GM19240 (cell line): ENCODE measurements around the gene SRGAP2C.
"Not testable (repeated sequence)": the region's sequence is repeated elsewhere in the genome, so short reads cannot be mapped to it uniquely, and the experiment has no call there.

ENCODE experiments used
- DNase-seq: peaks from one replicate; pipeline ENCODE4 v3.0.0; 2011; ENCODE audit warnings: low spot score; ENCODE audit not compliant: insufficient read length

The SRGAP2C gene

DNA sequence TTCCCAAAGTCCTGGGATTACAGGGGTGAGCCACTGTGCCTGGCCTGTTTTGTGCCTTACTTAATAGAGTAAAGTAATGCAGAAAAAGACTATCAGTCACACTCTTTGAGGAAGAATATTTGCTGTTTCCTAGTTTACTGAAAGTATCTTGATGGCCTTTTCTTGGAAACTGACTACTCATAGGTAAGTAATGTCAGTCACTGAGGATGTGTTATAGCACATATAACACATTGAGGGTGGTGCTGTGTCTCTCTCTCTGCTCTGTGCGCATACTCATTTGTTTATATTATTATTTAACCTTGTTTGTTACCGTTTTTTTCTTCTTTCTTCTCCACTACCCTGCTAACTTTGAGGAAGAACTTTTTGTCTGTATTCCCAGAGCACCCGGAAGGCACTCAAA is 93.4 kb downstream of the SRGAP2C start:
- DNase-seq = not testable (repeated sequence)

DNA sequence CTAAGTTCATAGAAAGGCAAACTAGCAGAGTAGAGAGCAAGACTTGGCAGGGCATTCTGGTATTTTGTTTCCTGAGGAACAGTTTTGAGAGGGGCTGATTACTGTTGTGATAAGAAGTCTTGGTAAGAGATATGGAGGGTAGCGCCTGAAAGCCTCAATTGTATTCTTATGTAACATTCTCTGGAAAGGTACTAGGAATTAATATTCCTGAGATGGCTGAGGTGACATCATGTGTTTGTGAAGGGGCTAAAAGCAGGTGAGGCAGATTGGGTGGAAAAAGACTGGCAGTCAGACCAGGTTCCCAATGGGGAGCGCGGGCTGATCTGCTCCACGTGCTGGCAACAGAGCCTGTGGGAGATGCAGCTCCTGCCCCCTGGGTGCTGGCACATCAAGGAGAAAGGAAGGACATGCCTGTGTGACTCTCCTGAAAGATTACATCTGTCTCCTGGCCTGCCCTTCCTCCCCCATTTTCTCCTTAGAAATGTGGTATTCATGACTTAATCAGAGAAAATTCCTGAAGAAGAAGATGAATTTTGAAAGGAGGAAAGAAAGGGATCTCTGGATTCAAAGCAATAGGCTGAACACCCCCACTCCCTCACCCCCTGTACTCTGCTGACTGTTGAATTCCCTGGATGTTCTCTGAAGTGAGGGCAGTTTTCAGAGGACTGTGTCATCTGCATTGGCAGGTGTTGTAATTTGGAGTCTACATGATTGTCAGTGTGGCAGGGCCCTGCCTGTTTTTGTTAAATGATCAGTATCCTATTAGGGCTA is 94.2 kb downstream of the SRGAP2C start:
- not testable (repeated sequence) for DNase-seq

DNA sequence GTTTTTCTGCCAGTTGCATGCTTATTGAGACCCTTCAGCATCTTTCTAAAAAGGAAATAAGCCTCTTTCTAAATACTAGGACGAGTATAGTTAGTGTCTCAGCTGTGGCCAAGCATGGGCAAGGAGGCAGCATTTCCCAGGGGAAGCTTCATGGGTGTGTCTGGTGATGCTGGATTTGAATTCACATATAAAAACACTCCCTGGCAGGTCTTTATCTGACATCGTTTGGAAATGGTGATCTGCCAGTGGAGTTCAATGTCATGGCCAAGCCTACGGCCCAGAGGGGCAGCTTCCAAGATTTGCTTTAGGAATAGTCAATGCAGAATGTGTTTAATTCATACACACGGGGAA is 94.7 kb downstream of the SRGAP2C start:
- not testable (repeated sequence) for DNase-seq

DNA sequence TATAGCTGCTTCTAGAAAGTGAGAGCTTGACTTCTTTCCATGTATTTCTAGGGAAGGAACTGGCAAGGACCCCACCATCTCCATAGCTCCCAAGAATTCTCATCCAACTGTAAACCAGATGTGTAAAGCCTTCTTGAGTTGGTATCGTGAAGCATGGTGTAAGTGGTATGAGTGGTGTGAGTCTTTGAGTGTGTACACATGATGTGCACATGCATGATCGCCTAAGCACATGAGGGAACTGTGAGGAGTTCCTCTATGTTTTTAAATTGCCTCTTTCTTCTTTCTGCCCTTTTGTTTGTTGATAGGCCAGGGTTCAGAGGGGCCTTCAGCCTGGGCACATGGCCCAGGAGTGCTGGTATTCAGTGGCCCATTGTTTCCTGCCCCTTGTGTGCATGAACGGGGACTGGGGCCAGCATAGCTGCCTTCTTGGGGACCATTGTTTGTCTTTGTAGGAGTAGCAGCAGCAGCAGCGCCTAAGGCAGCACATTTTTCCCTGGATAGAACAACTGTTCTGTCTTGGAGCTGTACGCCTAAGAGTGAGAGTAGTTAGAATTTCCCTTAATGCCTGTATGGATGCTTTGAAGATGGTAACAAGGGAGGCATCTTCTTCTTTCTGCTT is 96.0 kb downstream of the SRGAP2C start:
- DNase-seq = not testable (repeated sequence)

DNA sequence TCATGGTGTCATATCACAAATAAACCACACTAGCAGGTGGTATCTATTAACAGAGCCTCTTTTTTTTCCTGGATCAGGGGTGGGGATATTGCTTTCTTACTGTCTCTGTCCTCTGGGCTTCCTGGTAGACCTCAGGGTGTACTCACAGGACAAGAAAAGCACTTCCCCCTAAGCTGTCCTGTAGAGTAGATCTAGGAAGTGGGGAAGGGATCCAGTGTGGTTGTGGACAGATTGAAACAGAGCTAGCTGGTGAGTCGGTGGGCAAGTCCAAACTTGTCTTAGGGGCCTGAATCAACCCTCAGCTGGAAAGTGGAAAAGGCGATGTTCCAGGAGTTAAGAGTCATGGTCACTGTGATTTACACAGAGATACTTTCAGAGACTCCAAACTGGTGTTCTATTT is 96.7 kb downstream of the SRGAP2C start:
- DNase-seq = not testable (repeated sequence)

DNA sequence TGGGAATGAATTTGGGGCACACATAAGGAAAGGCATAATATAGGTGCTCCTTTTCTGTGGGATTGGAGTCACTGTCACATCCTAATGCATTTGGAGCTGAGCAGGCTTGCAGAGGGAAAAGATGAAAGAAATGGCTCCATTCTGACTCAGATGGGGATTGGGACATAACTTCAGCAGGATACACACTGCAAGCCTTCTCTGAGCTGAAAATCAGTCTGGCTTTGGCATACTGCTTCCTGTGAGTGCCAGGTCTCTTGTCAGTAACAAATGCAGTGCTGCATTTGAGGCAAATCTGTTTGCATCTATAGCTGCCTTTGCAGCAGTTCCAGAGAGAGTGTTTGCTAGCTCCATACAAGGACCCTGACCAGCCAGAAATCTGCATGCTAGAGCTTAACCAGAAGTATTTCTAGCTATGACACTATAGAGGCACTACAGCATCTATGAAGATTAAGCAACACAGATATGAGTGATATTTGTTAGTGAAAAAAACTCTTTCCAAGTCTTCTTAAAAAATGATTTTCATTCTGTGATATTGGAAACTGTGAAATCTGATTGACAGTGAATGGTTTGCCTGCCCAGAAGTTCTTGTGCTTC is 98.9 kb downstream of the SRGAP2C start:
- not testable (repeated sequence) for DNase-seq

DNA sequence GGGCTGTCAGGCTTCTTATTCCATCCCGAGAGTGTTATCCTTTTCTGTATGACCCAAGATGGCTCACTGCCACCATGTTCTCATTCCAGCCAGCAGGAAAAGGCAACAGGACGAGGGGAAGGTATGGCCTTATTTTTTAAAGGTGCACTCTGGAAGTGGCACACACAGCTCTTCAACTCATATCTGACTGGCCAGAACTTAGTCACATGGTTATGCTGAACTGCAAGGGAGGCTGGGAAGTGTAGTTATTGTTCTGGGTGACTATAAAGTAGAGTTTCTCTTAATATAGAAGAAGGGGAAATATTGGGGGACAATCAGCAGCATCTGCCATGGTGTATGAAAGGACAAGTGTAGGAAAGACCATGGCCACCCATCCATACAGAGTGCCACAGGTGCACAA is 107.8 kb downstream of the SRGAP2C start:
- DNase-seq = not testable (repeated sequence)

DNA sequence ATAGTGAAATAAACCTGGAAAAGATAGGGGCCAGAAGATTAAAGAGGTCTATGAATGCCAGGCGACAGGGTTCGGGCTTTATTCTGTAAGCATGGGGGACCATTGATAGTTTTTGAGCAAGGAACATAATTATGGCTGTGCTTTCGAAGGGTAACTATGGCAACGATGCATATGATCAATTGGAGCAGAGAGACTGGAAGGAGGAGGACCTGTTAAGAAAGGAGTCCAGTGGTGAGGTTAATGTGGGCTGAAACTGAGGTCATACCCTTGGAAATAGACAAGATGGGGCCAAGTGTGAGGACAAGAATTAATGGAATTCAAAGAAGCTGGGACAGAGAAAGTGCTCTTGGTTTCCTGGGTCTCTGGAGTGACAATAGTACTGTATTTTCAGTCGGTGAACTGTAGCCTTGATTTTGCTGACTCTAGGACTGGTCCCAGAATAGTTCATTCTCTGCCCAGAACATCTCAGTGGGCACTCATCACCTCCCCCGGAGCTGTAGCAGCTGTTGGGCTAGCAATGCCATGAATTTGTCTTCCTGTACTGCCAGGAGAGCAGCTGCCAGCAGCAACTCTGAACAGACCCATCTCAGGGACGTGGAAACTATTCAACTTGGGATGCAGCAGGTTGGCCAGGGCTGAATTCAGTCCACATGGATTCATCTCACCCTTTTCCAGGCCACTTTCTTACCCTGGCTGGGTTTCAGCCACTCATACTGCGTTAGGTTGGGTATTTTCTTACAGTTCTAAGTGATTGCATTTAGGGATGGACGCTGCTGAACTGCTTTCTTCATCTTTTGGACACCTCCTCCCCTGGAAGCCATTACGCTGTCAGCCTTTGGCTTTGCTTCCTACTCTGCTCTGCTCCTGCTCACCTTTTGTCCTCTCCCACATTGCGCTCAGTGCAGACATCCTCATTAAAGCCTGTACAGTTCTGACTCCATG is 108.8 kb downstream of the SRGAP2C start:
- DNase-seq = not testable (repeated sequence)

DNA sequence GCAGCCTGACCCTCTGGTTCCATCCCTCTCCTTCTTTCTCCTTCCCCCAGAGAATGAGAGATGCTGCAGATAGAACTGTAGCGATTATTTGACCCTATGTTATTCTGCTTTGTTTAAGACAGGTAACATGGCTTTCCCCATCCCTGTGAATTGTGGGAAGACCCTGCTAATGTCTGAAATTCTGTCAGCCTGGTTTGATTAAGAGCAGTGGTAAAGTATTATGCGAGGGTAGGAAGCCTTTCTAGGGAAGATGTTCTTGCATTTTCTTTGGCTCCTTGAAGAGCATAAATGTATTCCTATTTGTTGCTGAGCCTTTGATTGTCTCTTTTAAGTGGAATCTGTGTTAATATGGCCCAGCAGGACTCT is 109.4 kb downstream of the SRGAP2C start:
- DNase-seq = not testable (repeated sequence)

DNA sequence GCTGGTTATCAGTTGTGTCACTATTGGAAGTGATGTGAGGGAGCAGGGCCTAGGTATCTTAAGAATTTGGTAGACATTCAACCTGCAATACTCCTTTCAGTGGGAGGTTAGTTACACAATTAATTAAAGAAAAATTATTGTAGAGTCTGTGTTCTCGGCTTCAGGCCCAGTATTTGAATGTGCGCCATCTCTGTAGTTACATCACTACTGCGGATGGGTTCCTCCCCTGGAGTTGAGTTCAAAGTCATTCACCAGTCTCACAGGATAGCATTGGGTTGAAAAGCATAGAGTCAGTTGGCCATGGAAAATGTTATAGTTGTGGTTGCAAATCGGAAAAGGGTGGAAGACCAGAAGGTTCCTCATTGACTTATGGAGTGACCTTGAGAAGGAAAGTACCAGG is 111.8 kb downstream of the SRGAP2C start:
- not testable (repeated sequence) for DNase-seq

DNA sequence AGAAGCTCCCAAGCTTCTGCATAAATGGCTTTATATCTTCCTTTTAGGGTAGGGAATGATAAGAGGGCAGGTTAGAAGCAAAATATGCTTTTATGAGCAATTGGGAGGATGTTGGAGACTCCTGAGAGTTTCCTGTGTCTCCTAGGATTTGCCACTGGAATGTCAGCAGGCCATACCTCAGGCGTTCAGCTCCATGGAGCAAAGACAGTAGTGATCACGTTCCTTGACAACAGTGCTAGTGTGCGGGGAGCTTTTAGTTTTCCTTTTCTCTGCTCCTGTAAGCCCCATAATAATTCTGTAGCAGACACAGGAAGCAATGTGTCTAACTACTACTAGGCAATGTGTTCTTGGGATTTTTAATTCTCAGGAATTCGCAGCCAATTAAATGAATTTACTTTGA is 113.8 kb downstream of the SRGAP2C start:
- DNase-seq = not testable (repeated sequence)

DNA sequence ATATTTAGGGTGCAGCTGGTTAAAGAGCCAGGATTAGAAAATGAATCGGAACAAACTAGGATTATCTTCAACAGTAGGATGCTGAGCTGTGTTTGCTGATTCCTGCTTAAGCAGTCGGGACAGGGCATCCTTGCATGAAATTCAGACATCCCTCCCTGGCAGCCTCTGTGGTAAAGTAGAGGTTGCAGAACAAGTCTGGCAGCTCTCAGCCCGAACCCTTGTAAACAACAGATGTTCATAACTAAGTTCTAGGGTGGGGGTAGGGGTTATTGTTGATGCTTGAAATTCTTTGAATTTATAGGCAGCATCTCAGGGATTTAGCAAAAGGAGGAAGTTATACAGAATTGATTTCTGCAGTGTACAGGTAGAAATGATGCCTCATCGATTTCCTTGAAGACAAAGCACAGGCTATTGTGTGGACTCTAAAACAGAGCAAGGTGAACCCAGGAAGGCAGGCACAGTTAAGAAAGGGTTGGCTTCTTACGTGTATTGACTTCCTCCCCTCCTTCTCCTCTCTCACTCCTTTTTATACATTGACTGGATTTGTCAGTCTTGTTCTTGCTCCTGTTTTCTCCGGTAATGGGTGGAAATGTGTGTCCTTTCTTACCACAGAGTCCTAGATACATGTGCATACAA is 114.9 kb downstream of the SRGAP2C start:
- not testable (repeated sequence) for DNase-seq

DNA sequence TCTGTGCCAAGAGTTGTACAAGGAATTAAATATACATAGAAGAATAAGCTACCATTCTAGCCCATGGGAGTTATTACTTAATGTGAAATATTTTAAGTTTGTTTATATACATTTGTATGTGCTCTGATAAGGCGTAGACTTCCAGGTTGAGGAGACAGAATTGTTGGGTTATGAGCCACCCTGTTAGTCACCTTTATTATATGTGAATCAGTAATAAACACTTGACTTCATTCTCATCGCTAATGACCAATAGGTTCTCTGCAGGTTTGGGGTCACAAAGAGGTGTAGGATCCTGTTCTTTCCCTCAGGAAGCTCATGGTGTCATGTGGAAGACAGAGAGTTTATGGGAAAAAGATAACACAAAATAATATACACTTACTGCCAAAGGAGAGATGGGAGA is 117.1 kb downstream of the SRGAP2C start:
- not testable (repeated sequence) for DNase-seq

DNA sequence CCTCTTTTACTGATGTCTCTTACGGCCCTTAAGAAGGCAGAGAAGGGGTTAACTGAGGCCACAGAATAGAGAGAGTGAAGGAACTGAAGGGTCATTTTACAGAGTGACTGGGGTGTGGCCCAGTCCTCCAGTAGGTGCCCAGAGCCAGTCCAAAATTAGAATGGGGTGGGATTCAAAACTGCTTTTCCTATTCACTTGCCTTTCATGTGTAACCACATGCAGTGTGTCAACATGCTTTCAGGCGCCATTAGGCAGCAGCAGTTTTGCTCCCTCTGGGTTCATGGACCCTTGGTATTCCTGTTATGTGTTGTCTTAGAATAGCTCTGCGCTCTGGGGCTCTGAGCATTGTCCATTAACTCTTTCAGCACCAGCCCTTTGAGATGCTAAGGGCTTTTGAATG is 123.0 kb downstream of the SRGAP2C start:
- not testable (repeated sequence) for DNase-seq

DNA sequence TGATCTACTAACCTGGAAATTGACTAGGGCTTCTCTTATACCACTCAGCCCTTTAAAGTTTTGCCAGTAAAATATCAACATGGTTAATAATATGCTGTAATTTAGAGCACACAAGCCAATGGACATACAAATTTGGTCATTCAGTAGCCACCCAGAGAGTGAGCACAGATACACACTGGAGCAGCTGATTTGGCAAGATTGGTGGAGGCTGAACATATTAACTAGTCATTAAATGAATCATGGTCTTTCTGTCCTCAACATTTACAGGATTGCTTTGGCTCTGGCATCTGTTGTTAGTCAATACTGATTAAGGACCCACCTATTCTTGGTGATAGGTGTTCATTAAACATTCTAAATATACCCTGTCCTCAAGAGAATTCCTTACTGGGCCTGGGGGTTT is 130.7 kb downstream of the SRGAP2C start:
- DNase-seq = not testable (repeated sequence)

DNA sequence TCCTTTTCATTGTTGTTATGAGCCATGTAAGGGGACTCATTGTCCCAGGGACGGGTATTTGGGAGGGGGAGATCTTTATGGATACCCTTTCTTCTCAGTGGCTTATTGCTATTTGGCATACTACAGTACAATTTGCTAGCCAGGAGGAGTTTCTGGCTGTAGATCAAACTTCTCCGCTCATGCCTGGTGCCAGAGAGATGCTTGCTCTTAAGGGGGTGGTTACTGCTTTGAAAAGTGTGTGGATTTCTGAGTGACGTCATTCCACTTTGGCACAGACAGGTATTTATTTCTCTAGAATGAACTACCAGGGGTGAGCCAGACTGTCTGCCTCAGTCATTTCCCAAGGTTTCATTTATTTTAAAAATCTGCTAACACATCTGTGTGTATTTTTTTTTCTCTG is 131.3 kb downstream of the SRGAP2C start:
- not testable (repeated sequence) for DNase-seq

DNA sequence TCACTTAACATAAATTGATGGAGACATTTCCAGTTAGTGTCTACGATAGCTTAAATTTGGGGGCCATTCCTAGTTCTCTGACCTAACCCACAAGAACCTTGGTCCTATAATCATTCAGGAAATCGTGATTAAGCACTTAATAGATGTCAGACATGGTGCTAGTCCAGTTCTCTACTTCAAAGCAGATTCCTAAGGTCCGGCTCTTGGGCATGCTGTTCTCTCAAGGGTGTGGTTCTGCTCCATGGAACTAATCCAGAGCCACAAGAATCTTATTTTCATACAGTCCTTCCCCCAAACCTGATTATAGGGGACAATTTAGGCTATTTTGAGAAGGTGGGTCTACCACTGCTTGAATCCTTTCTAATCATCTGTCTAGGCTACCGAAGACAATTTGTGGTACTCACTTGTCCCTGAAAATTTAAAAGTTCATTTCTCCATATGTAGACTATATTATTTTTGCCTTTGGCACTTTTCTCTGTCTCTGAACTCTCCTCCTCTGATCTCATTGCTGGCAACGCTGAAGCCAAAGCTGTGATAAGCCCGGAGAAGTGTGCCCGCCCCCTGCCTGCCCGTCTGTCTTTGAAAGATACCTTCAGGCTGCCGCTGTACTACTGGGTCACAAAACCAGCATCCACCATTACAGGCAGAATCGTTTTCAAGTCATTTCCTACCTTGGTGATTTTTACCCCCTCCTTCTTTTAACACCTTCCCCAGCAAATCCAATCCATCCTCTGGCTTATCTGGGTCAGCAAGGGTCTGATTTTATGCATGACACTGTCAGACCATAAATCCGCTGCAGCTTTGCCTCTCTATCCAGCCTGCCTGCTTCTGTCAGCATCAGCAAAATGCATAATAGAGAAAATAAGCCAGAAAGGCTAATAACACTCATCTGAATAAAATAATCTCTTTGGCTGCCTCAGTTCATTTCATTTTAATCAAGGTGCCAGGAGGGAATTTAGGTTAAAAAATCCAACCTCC is 133.0 kb downstream of the SRGAP2C start:
- DNase-seq = not testable (repeated sequence)

DNA sequence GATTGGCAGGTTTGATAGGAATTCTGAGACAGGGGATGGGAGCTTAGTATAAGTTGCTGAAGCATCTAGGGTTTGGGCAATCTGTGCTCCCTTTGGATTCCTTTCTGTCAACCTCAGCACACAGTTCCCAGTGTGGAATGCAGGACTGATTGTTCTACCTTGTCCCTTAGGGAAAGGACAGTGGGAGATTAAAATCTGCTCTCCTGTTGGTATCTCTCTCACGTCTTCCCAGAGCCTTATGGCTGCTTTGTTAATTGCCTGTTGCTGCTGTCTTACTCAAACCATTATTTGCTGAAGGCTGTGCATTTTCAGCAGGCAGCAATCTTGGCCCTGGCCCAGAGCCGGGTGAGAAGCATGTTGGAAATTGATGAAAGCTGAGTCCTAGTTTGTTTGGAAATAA is 133.9 kb downstream of the SRGAP2C start:
- DNase-seq = not testable (repeated sequence)

DNA sequence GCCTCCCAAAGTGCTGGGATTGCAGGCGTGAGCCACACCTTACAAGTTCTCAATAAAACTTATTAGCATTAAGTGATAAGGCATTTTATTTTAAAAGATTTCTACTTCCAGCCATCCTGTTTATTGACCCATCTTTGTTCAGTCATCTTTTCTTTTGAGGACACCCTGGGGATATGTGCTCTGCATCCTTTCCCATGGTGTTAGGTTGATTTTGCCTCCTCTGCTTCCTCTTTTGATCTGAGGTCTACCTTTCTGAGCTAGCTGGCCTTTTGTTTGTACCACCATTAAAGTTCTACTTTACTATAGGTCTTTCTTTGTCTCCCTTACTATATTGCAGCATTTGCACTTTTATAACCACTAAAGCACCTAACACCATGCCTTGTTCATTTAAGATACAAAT is 136.9 kb downstream of the SRGAP2C start:
- DNase-seq = not testable (repeated sequence)

DNA sequence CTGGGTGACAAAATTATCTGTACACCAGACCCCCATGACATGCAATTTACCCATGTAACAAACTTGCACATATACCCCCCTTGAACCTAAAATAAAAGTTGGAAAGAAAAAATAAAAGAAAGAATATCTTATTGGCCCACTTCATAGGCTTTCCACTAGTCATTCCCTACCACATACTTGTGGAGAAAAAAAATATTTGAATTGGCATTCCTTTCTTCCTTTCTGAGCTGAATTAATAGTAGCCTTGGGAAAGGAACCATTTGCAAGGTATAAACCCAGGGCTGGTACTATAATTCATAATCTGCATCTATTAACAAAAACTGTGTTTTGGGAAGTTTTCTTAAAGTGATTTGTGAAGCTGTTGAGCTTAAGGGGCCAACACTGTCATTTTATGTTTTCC is 140.0 kb downstream of the SRGAP2C start:
- DNase-seq = not testable (repeated sequence)
